Measurements from ENCODE around the gene ADI1. TPM values are rescaled to one million over a fixed set of nuclear protein-coding genes. Genes with fewer than 3 reads are reported as not detected.

The ADI1 gene
- total RNA-seq, 3 donors from 2014 or later = 47.2 to 81.3 (median 78.2) TPM

GRCh38 chr2:3483227-3483985, 35.9 kb downstream of the ADI1 start:
- H3K27me3 ChIP-seq = no peaks in the 10 kb centered on the region
- TF ChIP-seq POLR2AphosphoS5 (IDR thresholded peaks at IDR 0.05) (peak in 2 of 3 donors; percentile 50 to 60), CTCF (IDR thresholded peaks at IDR 0.05) (no peak)
- peak; percentile 66 to 78 for DNase-seq (ENCODE audit: low spot score in 2 of 2)
- H3K9me3 ChIP-seq = peaks cover 0 to 3% of the 10 kb centered on the region in 2 donors
- no peaks in the 10 kb centered on the region for H3K36me3 ChIP-seq
- H3K4me3 ChIP-seq = peak overlapping the region in 1 of 3 donors; percentile 30
- H3K4me1 ChIP-seq = no peaks in the 10 kb centered on the region
- H3K27ac ChIP-seq = no peak overlapping the region
- intact Hi-C loops (cut with DNase I; ENCODE audit: low total_unique reads) = no loop called here

GRCh38 chr2:3482363-3482821, 36.9 kb downstream of the ADI1 start:
- Histone ChIP-seq H3K27ac (no peak overlapping the region), H3K9me3 (peaks cover 0 to 3% of the 10 kb centered on the region in 2 donors), H3K36me3 (no peaks in the 10 kb centered on the region), H3K4me3 (no peak overlapping the region), H3K27me3 (no peaks in the 10 kb centered on the region), H3K4me1 (no peaks in the 10 kb centered on the region)
- intact Hi-C loops (cut with DNase I; ENCODE audit: low total_unique reads) = no loop called here
- TF ChIP-seq CTCF (IDR thresholded peaks at IDR 0.05) (no peak), POLR2A (IDR thresholded peaks at IDR 0.05) (no peak), POLR2AphosphoS5 (IDR thresholded peaks at IDR 0.05) (no peak)
- no peak for DNase-seq (ENCODE audit: low spot score in 2 of 2)

- DNase-seq (ENCODE audit: low spot score in 2 of 2) = no peak
- H3K27ac ChIP-seq = no peak overlapping the region
- intact Hi-C loops (cut with DNase I; ENCODE audit: low total_unique reads) = no loop called here
- H3K36me3 ChIP-seq = no peaks in the 10 kb centered on the region
- H3K27me3 ChIP-seq = no peaks in the 10 kb centered on the region
- H3K4me1 ChIP-seq = no peaks in the 10 kb centered on the region
- TF ChIP-seq POLR2AphosphoS5 (IDR thresholded peaks at IDR 0.05) = no peak
- no peak for TF ChIP-seq POLR2A (IDR thresholded peaks at IDR 0.05)
- TF ChIP-seq CTCF (IDR thresholded peaks at IDR 0.05) = no peak
- peaks cover 0 to under 1% of the 10 kb centered on the region in 2 donors for H3K9me3 ChIP-seq
- H3K4me3 ChIP-seq = no peak overlapping the region
These were observed 37.5 kb downstream of the ADI1 start for GRCh38 chr2:3481736-3482362.

- intact Hi-C loops (cut with DNase I; ENCODE audit: low total_unique reads) = no loop called here
- H3K9me3 ChIP-seq = no peaks in the 10 kb centered on the region
- no peak overlapping the region for H3K4me3 ChIP-seq
- H3K4me1 ChIP-seq = no peaks in the 10 kb centered on the region
- TF ChIP-seq POLR2AphosphoS5 (IDR thresholded peaks at IDR 0.05) = no peak
- TF ChIP-seq CTCF (IDR thresholded peaks at IDR 0.05) = no peak
- no peak for TF ChIP-seq POLR2A (IDR thresholded peaks at IDR 0.05)
- no peak overlapping the region for H3K27ac ChIP-seq
- H3K27me3 ChIP-seq = no peaks in the 10 kb centered on the region
- H3K36me3 ChIP-seq = no peaks in the 10 kb centered on the region
- no peak for DNase-seq (ENCODE audit: low spot score in 2 of 2)
These were observed 38.3 kb downstream of the ADI1 start for GRCh38 chr2:3481011-3481400.

- intact Hi-C loops (cut with DNase I; ENCODE audit: low total_unique reads) = no loop called here
These were observed 38.9 kb downstream of the ADI1 start for GRCh38 chr2:3480352-3481010.

More at GRCh38 chr2:3480352-3481010, 38.9 kb downstream of the ADI1 start:
- no peak for DNase-seq (ENCODE audit: low spot score in 2 of 2)
- no peaks in the 10 kb centered on the region for H3K4me1 ChIP-seq
- H3K36me3 ChIP-seq = no peaks in the 10 kb centered on the region
- no peak overlapping the region for H3K4me3 ChIP-seq
- no peaks in the 10 kb centered on the region for H3K9me3 ChIP-seq
- no peak for TF ChIP-seq POLR2A (IDR thresholded peaks at IDR 0.05)
- TF ChIP-seq CTCF (IDR thresholded peaks at IDR 0.05) = no peak
- TF ChIP-seq POLR2AphosphoS5 (IDR thresholded peaks at IDR 0.05) = no peak
- H3K27ac ChIP-seq = no peak overlapping the region
- H3K27me3 ChIP-seq = no peaks in the 10 kb centered on the region

Data from breast epithelium (tissue), 4 donors.